ENCODE results near the gene INTS6L. TPM values are rescaled to one million over a fixed set of nuclear protein-coding genes. Genes with fewer than 3 reads are reported as not detected.

INTS6L gene
- total RNA-seq: 14.6 and 14.8 TPM in 2 replicates
- long read RNA-seq, transcript INTS6L-206 (18 exons, 3,904 nt): major isoform, 5 of 19 reads
- long read RNA-seq, partial matches to known transcripts: 9 of 19 reads
- long read RNA-seq, other reads (novel, unspliced or antisense): 3 of 19 reads

DNA sequence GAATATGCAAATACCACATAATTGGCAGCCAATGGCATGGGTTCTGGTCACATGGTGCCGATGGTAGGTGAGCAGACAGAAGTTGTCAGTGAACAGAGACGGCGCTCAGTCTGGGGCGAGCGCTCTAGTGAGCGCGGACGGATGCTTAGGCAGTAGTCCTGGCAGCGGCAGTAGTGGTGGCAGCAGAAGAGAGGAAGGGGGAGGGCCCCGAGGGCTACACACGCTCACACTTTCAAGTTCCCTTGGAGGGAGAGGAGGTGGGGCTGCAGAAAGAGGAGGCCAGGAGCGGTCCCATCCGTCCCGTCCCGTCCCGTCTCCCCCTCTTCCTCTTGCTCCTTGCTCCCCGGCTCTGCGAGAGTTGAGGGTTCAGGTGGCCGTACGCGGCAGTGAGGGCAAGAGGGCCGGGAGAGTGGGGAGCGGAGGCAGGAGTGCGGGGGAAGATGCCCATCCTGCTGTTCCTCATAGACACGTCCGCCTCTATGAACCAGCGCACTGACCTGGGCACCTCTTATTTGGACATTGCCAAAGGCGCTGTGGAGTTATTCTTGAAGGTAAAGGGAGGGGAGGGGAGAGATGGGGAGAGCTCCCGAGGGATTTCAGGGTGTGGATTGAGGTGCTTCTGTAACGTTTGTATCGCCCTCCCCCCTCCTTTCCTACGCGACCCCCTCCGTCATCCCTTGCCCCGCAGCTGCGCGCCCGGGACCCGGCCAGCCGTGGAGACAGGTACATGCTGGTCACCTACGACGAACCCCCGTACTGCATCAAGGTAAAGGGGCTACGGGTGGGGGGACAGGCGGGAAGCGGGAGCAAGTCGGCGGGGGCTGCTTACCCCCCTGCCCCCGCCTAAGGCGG lies at the start of gene INTS6L:
INTS6L (plus strand) TSS at position 108 of the 852 bp plus-strand sequence; CDS start at position 441, 333 bp downstream.
- Mint-ChIP-seq H3K4me3 (ENCODE audit: low read depth) (peak within 1 kb of the TSS; percentile 84), H3K27ac (peak within 1 kb of the TSS; percentile 98), H3K4me1 (ENCODE audit: low read depth) (peaks cover 7% of the 10 kb centered on the region), H3K9me3 (ENCODE audit: low read depth) (peaks cover under 1% of the 10 kb centered on the region), H3K27me3 (no peaks in the 10 kb centered on the region), H3K36me3 (ENCODE audit: insufficient read depth) (no peaks in the 10 kb centered on the region)
- TF ChIP-seq CTCF (IDR thresholded peaks at IDR 0.05; ENCODE audit: unreplicated experiment): no peak
- DNase-seq (ENCODE audit: low spot score, unreplicated experiment): peak; percentile 36

DNA sequence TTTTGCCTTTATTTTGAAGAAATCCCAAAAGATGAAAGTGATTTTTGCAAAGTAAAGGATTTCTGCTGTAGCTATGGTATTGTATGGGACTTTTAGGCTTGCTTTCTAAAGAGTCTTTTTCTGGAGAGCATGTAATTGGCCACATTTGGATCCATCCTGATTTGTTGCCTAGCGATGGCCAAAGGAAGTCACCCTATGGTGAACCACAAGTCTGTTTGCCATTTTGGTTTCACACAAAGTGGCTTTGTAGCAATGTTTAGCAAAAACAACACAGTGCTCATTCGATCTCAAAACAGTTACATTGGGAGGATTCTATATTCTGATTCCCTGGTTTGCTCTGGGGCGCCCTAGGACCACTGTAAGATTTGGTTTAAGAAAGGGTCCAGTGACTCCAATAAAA lies 44.1 kb upstream of the INTS6L start:
- Mint-ChIP-seq H3K36me3 (ENCODE audit: insufficient read depth) (no peaks in the 10 kb centered on the region), H3K4me3 (ENCODE audit: low read depth) (no peak overlapping the region), H3K4me1 (ENCODE audit: low read depth) (no peaks in the 10 kb centered on the region), H3K9me3 (ENCODE audit: low read depth) (peaks cover 1% of the 10 kb centered on the region), H3K27me3 (peaks cover under 1% of the 10 kb centered on the region), H3K27ac (no peak overlapping the region)
- no peak for DNase-seq (ENCODE audit: low spot score, unreplicated experiment)
- no peak for TF ChIP-seq CTCF (IDR thresholded peaks at IDR 0.05; ENCODE audit: unreplicated experiment)

DNA sequence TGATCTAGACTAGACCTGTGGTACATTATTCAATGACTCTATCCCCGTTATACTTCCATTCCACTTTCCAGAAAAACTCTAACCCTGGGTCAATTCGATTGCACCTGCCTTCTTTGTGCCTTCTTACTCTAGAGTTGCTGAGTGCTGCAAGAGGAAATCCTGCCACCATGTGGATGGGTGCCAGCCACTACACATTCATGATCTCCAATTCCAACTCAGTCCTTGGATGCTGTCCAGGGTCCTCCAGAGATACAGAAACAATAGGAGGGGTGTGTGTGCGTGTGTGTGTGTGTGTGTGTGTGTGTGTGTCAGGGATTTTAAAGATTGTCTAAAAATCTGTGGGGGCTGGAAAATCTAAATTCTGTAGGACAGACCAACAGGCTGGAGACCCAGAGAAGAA lies 42.9 kb upstream of the INTS6L start:
- no peaks in the 10 kb centered on the region for H3K9me3 Mint-ChIP-seq (ENCODE audit: low read depth)
- TF ChIP-seq CTCF (IDR thresholded peaks at IDR 0.05; ENCODE audit: unreplicated experiment): peak; percentile 57
- H3K36me3 Mint-ChIP-seq (ENCODE audit: insufficient read depth): no peaks in the 10 kb centered on the region
- H3K27ac Mint-ChIP-seq: no peak overlapping the region
- no peaks in the 10 kb centered on the region for H3K27me3 Mint-ChIP-seq
- DNase-seq (ENCODE audit: low spot score, unreplicated experiment): peak; percentile 23
- no peak overlapping the region for H3K4me3 Mint-ChIP-seq (ENCODE audit: low read depth)
- H3K4me1 Mint-ChIP-seq (ENCODE audit: low read depth): no peaks in the 10 kb centered on the region

DNA sequence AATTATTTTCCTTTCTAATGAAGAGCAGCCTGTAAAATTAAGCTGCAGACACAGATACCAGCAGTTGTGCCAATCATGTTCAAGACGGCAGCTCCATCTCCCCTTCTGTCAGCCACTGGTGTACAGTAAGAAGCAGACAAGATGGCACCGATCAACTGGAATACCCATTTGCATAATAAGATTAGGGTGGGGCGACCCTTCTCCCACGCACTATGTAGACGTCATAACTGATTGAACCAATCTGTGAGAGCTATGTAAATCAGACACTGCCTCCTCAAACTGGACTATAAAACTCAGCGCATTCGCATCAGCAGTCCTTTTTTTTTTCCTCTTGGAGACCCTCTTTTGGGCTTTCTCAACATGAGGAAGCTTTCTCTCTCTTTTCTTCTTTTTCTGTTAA lies 40.4 kb upstream of the INTS6L start:
- Mint-ChIP-seq H3K4me3 (ENCODE audit: low read depth) (no peak overlapping the region), H3K27ac (no peak overlapping the region), H3K9me3 (ENCODE audit: low read depth) (peaks cover 3% of the 10 kb centered on the region), H3K27me3 (no peaks in the 10 kb centered on the region), H3K36me3 (ENCODE audit: insufficient read depth) (no peaks in the 10 kb centered on the region), H3K4me1 (ENCODE audit: low read depth) (no peaks in the 10 kb centered on the region)
- TF ChIP-seq CTCF (IDR thresholded peaks at IDR 0.05; ENCODE audit: unreplicated experiment): no peak
- no peak for DNase-seq (ENCODE audit: low spot score, unreplicated experiment)

GRCh38 chrX:135481696-135482179 lies 38.7 kb upstream of the INTS6L start:
- no peak for DNase-seq (ENCODE audit: low spot score, unreplicated experiment)
- Mint-ChIP-seq H3K27ac (no peak overlapping the region), H3K36me3 (ENCODE audit: insufficient read depth) (no peaks in the 10 kb centered on the region), H3K9me3 (ENCODE audit: low read depth) (peaks cover 3% of the 10 kb centered on the region), H3K27me3 (no peaks in the 10 kb centered on the region), H3K4me3 (ENCODE audit: low read depth) (no peak overlapping the region), H3K4me1 (ENCODE audit: low read depth) (no peaks in the 10 kb centered on the region)
- TF ChIP-seq CTCF (IDR thresholded peaks at IDR 0.05; ENCODE audit: unreplicated experiment): no peak

Data from progenitor cell of endocrine pancreas (in vitro differentiated cells).